GM12892 (cell line): Measurements from ENCODE around the gene EVX2.
A peak's percentile ranks its signal among the peaks of the same experiment; 100 is the strongest.

ENCODE experiments used
- DNase-seq: peaks from one replicate; pipeline ENCODE4 v3.0.0; 2011; ENCODE audit not compliant: insufficient read length
- FAIRE-seq: peaks from 2 replicates; lab custom pipeline; 2011; peaks lifted over from hg19 to GRCh38; lab: Jason Lieb, UNC
- POLR2A ChIP-seq: IDR thresholded peaks from 2 replicates; pipeline ENCODE4 v1.6.1; 2011; ENCODE audit warnings: low read depth, low read length, control low read depth
- POLR2AphosphoS5 ChIP-seq: IDR thresholded peaks from 2 replicates; pipeline ENCODE4 v1.6.1; 2011; ENCODE audit warnings: low read depth, low read length, control low read depth
- TAF1 ChIP-seq: IDR thresholded peaks from 2 replicates; pipeline ENCODE4 v1.6.1; 2011; ENCODE audit warnings: low read depth, mild to moderate bottlenecking, control low read depth, low read length, borderline replicate concordance

EVX2 gene

GRCh38 chr2:176127774-176128072 lies 44.0 kb upstream of the EVX2 start:
- TF ChIP-seq POLR2AphosphoS5, result no peak
- no peak for TF ChIP-seq POLR2A
- no peak for TF ChIP-seq TAF1
- DNase-seq (no peak), FAIRE-seq (no peak)

GRCh38 chr2:176126929-176127773 lies 43.4 kb upstream of the EVX2 start:
- peak; percentile 64 for FAIRE-seq
- DNase-seq, result no peak
- TF ChIP-seq POLR2A, result no peak

GRCh38 chr2:176125772-176126054 lies 42.0 kb upstream of the EVX2 start:
- DNase-seq (no peak), FAIRE-seq (no peak)
- TF ChIP-seq POLR2AphosphoS5 (no peak), TAF1 (no peak), POLR2A (no peak)

- FAIRE-seq (no peak), DNase-seq (no peak)
- TF ChIP-seq POLR2A (no peak), POLR2AphosphoS5 (no peak), TAF1 (no peak)
These were observed 41.4 kb upstream of the EVX2 start for GRCh38 chr2:176124947-176125771.

- FAIRE-seq (no peak), DNase-seq (no peak)
- TF ChIP-seq POLR2A (no peak), TAF1 (no peak), POLR2AphosphoS5 (no peak)
These were observed 40.6 kb upstream of the EVX2 start for GRCh38 chr2:176124110-176124946.

- no peak for TF ChIP-seq TAF1
- TF ChIP-seq POLR2A, result no peak
- TF ChIP-seq POLR2AphosphoS5, result no peak
- FAIRE-seq, result no peak
- no peak for DNase-seq
These were observed 39.8 kb upstream of the EVX2 start for GRCh38 chr2:176123411-176124109.

GRCh38 chr2:176122683-176123410 lies 39.1 kb upstream of the EVX2 start, which contains the start of gene HOXD9:
HOXD9 (plus strand) TSS chr2:176122719; CDS start chr2:176122769, 50 bp downstream.
- TF ChIP-seq POLR2A, result no peak
- no peak for TF ChIP-seq POLR2AphosphoS5
- TF ChIP-seq TAF1, result no peak
- FAIRE-seq, result no peak
- DNase-seq, result no peak

- FAIRE-seq (no peak), DNase-seq (no peak)
- TF ChIP-seq POLR2AphosphoS5 (no peak), POLR2A (no peak)
These were observed 38.4 kb upstream of the EVX2 start for GRCh38 chr2:176122052-176122682.

- TF ChIP-seq POLR2A (no peak), TAF1 (no peak), POLR2AphosphoS5 (no peak)
- DNase-seq (no peak), FAIRE-seq (no peak)
These were observed 37.7 kb upstream of the EVX2 start for GRCh38 chr2:176121190-176122051.
